Measurements from ENCODE around the gene ARFGEF2.

ARFGEF2 gene

DNA sequence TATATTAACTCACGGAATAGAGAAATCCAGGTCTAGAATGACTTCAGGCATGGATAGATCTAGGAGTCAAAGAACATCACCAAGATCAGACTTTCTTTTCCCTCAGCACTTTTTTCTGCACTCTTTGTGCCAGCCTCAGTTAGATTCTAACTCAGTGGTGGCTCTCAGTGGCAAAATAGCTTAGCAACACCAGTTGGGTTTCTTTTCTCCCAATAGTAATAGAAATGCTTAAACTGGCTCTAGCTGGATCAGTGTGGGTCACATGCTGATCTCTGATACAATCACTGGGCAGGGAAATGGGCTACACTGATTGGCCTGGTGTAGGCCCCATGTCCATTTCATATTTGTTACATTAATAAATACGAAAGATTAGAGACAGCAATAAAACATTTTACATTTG, 44.2 kb upstream of the ARFGEF2 start:
- Histone ChIP-seq H3K36me3 (ENCODE audit: insufficient read depth, low read length) (no peaks in the 10 kb centered on the region), H4K20me1 (ENCODE audit: insufficient read depth, low read length, poor library complexity, severe bottlenecking) (no peaks in the 10 kb centered on the region), H3K9ac (ENCODE audit: low read depth, low read length, poor library complexity, severe bottlenecking) (no peak overlapping the region), H3F3A (ENCODE audit: low read depth) (no peaks in the 10 kb centered on the region), H2AFZ (ENCODE audit: low read length) (no peak overlapping the region), H3K4me1 (ENCODE audit: insufficient read depth, low read length, poor library complexity, severe bottlenecking) (no peaks in the 10 kb centered on the region), H3K9me2 (replicated peaks; ENCODE audit: low read depth, low read length) (no peaks in the 10 kb centered on the region), H3K9me3 (ENCODE audit: insufficient read depth, low read depth, low read length) (no peaks in the 10 kb centered on the region), H3K4me3 (ENCODE audit: low read length, poor library complexity, severe bottlenecking) (no peak overlapping the region), H3K79me2 (ENCODE audit: insufficient read depth, low read length) (no peaks in the 10 kb centered on the region), H3K27me3 (ENCODE audit: insufficient read depth, low read length, poor library complexity, severe bottlenecking) (no peaks in the 10 kb centered on the region), H3K4me2 (ENCODE audit: low read depth, low read length, poor library complexity, severe bottlenecking) (no peak overlapping the region)
- TF ChIP-seq EZH2phosphoT487 (IDR thresholded peaks at IDR 0.05; ENCODE audit: borderline replicate concordance) = no peak
- TF ChIP-seq, protein P1, sequence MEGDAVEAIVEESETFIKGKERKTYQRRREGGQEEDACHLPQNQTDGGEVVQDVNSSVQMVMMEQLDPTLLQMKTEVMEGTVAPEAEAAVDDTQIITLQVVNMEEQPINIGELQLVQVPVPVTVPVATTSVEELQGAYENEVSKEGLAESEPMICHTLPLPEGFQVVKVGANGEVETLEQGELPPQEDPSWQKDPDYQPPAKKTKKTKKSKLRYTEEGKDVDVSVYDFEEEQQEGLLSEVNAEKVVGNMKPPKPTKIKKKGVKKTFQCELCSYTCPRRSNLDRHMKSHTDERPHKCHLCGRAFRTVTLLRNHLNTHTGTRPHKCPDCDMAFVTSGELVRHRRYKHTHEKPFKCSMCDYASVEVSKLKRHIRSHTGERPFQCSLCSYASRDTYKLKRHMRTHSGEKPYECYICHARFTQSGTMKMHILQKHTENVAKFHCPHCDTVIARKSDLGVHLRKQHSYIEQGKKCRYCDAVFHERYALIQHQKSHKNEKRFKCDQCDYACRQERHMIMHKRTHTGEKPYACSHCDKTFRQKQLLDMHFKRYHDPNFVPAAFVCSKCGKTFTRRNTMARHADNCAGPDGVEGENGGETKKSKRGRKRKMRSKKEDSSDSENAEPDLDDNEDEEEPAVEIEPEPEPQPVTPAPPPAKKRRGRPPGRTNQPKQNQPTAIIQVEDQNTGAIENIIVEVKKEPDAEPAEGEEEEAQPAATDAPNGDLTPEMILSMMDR (conservative IDR thresholded peaks at IDR 0.05; ENCODE audit: low read length) = no peak

DNA sequence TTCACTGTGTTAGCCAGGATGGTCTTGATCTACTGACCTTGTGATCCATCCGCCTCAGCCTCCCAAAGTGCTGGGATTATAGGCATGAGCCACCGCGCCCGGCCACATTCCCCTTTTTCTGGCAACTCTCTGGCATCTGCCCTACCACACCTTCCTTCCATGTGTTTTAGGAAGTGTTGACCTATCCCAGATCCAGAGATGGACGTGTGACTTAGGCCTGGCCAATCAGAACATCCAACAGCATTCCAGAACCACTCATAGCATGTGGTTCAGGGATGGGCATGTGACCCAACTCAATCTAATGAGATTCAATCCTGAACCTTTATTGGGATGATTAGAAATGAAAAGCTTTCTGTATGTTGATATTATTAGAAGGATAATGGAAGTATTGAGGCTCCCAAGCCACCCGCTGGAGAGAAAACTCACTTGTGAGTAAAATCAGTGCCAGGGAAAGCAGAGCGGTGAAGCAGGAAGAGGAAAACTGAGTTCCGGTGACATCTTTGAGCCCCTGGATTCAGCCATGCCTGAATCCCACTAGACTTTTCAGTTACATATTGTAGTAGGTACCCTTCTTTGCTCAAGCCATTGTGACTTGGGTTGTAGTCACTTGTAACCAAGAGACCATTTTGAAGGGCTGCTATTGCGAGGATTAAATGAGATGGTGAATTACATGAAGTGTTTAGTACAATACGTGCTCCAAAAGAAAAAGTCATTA, 42.8 kb upstream of the ARFGEF2 start:
- Histone ChIP-seq H2AFZ (ENCODE audit: low read length) (no peak overlapping the region), H3K27me3 (ENCODE audit: insufficient read depth, low read length, poor library complexity, severe bottlenecking) (no peaks in the 10 kb centered on the region), H3K9me3 (ENCODE audit: insufficient read depth, low read depth, low read length) (no peaks in the 10 kb centered on the region), H3K79me2 (ENCODE audit: insufficient read depth, low read length) (no peaks in the 10 kb centered on the region), H3K9ac (ENCODE audit: low read depth, low read length, poor library complexity, severe bottlenecking) (no peak overlapping the region), H3K4me2 (ENCODE audit: low read depth, low read length, poor library complexity, severe bottlenecking) (no peak overlapping the region), H3K9me2 (replicated peaks; ENCODE audit: low read depth, low read length) (no peaks in the 10 kb centered on the region), H3F3A (ENCODE audit: low read depth) (no peaks in the 10 kb centered on the region), H3K36me3 (ENCODE audit: insufficient read depth, low read length) (no peaks in the 10 kb centered on the region), H3K4me1 (ENCODE audit: insufficient read depth, low read length, poor library complexity, severe bottlenecking) (no peaks in the 10 kb centered on the region), H3K4me3 (ENCODE audit: low read length, poor library complexity, severe bottlenecking) (no peak overlapping the region), H4K20me1 (ENCODE audit: insufficient read depth, low read length, poor library complexity, severe bottlenecking) (no peaks in the 10 kb centered on the region)
- no peak for TF ChIP-seq EZH2phosphoT487 (IDR thresholded peaks at IDR 0.05; ENCODE audit: borderline replicate concordance)
- TF ChIP-seq, protein P1 (conservative IDR thresholded peaks at IDR 0.05; ENCODE audit: low read length) = no peak

DNA sequence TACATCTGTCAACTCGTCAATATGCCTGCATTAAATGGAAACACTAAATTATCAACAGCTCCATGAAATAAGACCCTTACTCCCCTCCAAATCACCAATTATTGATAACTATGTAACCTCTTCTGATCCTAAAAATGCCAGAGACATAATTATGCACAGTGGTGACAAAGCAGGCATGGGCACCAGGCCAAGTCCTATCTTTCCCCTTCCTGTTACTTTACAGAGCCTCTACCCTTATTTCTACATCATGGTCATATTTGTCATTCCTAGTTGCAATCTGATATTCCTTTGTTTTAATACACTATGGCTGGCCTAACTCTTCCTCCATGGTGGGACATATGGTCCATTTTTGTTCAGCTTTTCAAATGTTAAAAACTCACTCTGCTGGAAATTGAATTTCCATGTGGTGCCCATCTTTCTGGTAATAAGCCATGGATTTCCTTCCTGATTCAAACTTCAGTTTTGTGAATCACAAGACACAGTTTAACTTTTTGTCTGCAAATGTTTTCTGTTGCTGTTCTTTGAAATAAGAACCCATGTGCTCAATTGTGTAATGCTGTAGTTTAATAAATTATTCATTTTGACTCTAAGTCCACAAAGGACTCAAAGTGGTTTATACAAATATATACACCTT, 41.8 kb upstream of the ARFGEF2 start:
- Histone ChIP-seq H3K4me2 (ENCODE audit: low read depth, low read length, poor library complexity, severe bottlenecking) (no peak overlapping the region), H2AFZ (ENCODE audit: low read length) (no peak overlapping the region), H4K20me1 (ENCODE audit: insufficient read depth, low read length, poor library complexity, severe bottlenecking) (no peaks in the 10 kb centered on the region), H3K79me2 (ENCODE audit: insufficient read depth, low read length) (no peaks in the 10 kb centered on the region), H3K4me1 (ENCODE audit: insufficient read depth, low read length, poor library complexity, severe bottlenecking) (no peaks in the 10 kb centered on the region), H3K4me3 (ENCODE audit: low read length, poor library complexity, severe bottlenecking) (no peak overlapping the region), H3K27me3 (ENCODE audit: insufficient read depth, low read length, poor library complexity, severe bottlenecking) (no peaks in the 10 kb centered on the region), H3K9me2 (replicated peaks; ENCODE audit: low read depth, low read length) (no peaks in the 10 kb centered on the region), H3F3A (ENCODE audit: low read depth) (no peaks in the 10 kb centered on the region), H3K36me3 (ENCODE audit: insufficient read depth, low read length) (no peaks in the 10 kb centered on the region), H3K9me3 (ENCODE audit: insufficient read depth, low read depth, low read length) (no peaks in the 10 kb centered on the region), H3K9ac (ENCODE audit: low read depth, low read length, poor library complexity, severe bottlenecking) (no peak overlapping the region)
- TF ChIP-seq, protein P1 (conservative IDR thresholded peaks at IDR 0.05; ENCODE audit: low read length) = no peak
- TF ChIP-seq EZH2phosphoT487 (IDR thresholded peaks at IDR 0.05; ENCODE audit: borderline replicate concordance) = no peak

Data from Loucy (cell line).